IMR-90 (cell line): Measurements from ENCODE around the gene ETV3L. TPM values are rescaled to one million over a fixed set of nuclear protein-coding genes. Genes with fewer than 3 reads are reported as not detected.

ENCODE experiments used
- ATAC-seq: fragments of 200-7000 bp; cut with Tn5 transposase; 2 replicates; pipeline ENCODE4 v1.9.1; 2020; ENCODE audit warnings: low read depth, mild to moderate bottlenecking, moderate library complexity
- BruUV-seq: library from RNA; stranded (reverse); fragments of 400-500 nt; replicated peaks from 2 replicates; lab custom pipeline; 2021; lab: Mats Ljungman, UMichigan
- CTCF ChIA-PET: fragments of 300-600 bp; formaldehyde crosslinking; extraction: SDS; loops from one replicate; lab custom pipeline; 2021; ENCODE audit warnings: antibody characterized with exemption; lab: Yijun Ruan, JAX
- POLR2A ChIA-PET: fragments of 300-600 bp; sonication (Branson Sonifier 250); formaldehyde crosslinking; loops from one replicate; lab custom pipeline; 2022; ENCODE audit warnings: antibody characterized with exemption; ENCODE audit not compliant: unreplicated experiment; lab: Charles Lee
- DNase-seq: peaks from one replicate; pipeline ENCODE4 v3.0.0; 2013
- H2AFZ ChIP-seq: replicated peaks from 2 replicates; pipeline ENCODE3; 2013; ENCODE audit warnings: low read length, mild to moderate bottlenecking; ENCODE audit not compliant: poor library complexity
- H2AK5ac ChIP-seq: 2 replicates; pipeline ENCODE4 v1.6.1; 2013; ENCODE audit warnings: low read depth, low read length, inconsistent platforms
- H2AK9ac ChIP-seq: replicated peaks from 2 replicates; pipeline ENCODE3; 2013; ENCODE audit warnings: mild to moderate bottlenecking, low read depth, low read length, moderate library complexity; ENCODE audit not compliant: poor library complexity
- H2BK120ac ChIP-seq: 2 replicates; pipeline ENCODE4 v1.6.1; 2013; ENCODE audit warnings: low read depth, low read length, inconsistent platforms
- H2BK15ac ChIP-seq: 3 replicates; pipeline ENCODE4 v1.6.1; 2013; ENCODE audit warnings: low read depth, low read length, inconsistent platforms
- H2BK20ac ChIP-seq: 2 replicates; pipeline ENCODE4 v1.6.1; 2013; ENCODE audit warnings: low read depth, mild to moderate bottlenecking, inconsistent platforms, low read length, moderate library complexity
- H2BK5ac ChIP-seq: 2 replicates; pipeline ENCODE4 v1.6.1; 2013; ENCODE audit warnings: mild to moderate bottlenecking, low read depth, low read length, inconsistent platforms; ENCODE audit not compliant: poor library complexity, severe bottlenecking
- H3K14ac ChIP-seq: replicated peaks from 2 replicates; pipeline ENCODE4 v1.6.1; 2013; ENCODE audit warnings: low read depth, low read length, inconsistent platforms
- H3K18ac ChIP-seq: 2 replicates; pipeline ENCODE4 v1.6.1; 2013; ENCODE audit warnings: low read depth, low read length, control low read depth
- H3K23ac ChIP-seq: 2 replicates; pipeline ENCODE4 v1.6.1; 2013; ENCODE audit warnings: low read depth, low read length, inconsistent platforms
- H3K27ac ChIP-seq: 2 replicates; pipeline ENCODE4 v1.5.1; 2013; ENCODE audit warnings: mild to moderate bottlenecking, control low read depth, low read length; ENCODE audit not compliant: insufficient read depth
- H3K27me3 ChIP-seq: 2 replicates; pipeline ENCODE4 v1.6.1; 2013; ENCODE audit warnings: low read length; ENCODE audit not compliant: control insufficient read depth, insufficient read depth
- H3K36me3 ChIP-seq: 2 replicates; pipeline ENCODE4 v1.6.1; 2013; ENCODE audit warnings: low read length, mixed read lengths; ENCODE audit not compliant: control insufficient read depth, insufficient read depth
- H3K4ac ChIP-seq: 2 replicates; pipeline ENCODE4 v1.6.1; 2013; ENCODE audit warnings: low read depth, low read length, inconsistent platforms
- H3K4me1 ChIP-seq: 2 replicates; pipeline ENCODE4 v1.6.1; 2013; ENCODE audit warnings: low read length, mixed read lengths; ENCODE audit not compliant: control insufficient read depth, insufficient read depth
- H3K4me2 ChIP-seq: 2 replicates; pipeline ENCODE4 v1.6.1; 2013; ENCODE audit warnings: low read depth, mild to moderate bottlenecking, control low read depth, low read length, moderate library complexity
- H3K4me3 ChIP-seq: 2 replicates; pipeline ENCODE4 v1.5.1; 2013; ENCODE audit warnings: low read depth, mild to moderate bottlenecking, control low read depth, low read length, moderate library complexity; ENCODE audit not compliant: insufficient read depth
- H3K56ac ChIP-seq: 2 replicates; pipeline ENCODE4 v1.6.1; 2013; ENCODE audit warnings: low read length, inconsistent platforms; ENCODE audit not compliant: insufficient read depth; ENCODE audit errors: extremely low read depth
- H3K79me1 ChIP-seq, 2 experiments: 2 replicates each; pipeline ENCODE4 v1.6.1; 2013; ENCODE audit warnings: low read length in 2 of 2, inconsistent platforms in 1 of 2, low read depth in 1 of 2
- H3K9ac ChIP-seq: 2 replicates; pipeline ENCODE4 v1.6.1; 2013; ENCODE audit warnings: low read depth, low read length, control low read depth
- H3K9me1 ChIP-seq: 2 replicates; pipeline ENCODE4 v1.6.1; 2013; ENCODE audit warnings: low read length, inconsistent platforms; ENCODE audit not compliant: insufficient read depth
- H3K9me3 ChIP-seq: 2 replicates; pipeline ENCODE4 v1.6.1; 2013; ENCODE audit warnings: low read length; ENCODE audit not compliant: control insufficient read depth, insufficient read depth
- H4K20me1 ChIP-seq: 2 replicates; pipeline ENCODE4 v1.6.1; 2013; ENCODE audit warnings: low read length, inconsistent platforms; ENCODE audit not compliant: insufficient read depth
- H4K5ac ChIP-seq: 2 replicates; pipeline ENCODE4 v1.6.1; 2013; ENCODE audit warnings: mild to moderate bottlenecking, low read depth, low read length, control low read depth
- H4K8ac ChIP-seq, 2 experiments: 2 replicates each; pipeline ENCODE4 v1.6.1; 2013; ENCODE audit warnings: low read depth in 2 of 2, low read length in 2 of 2, control low read depth in 1 of 2, inconsistent platforms in 1 of 2
- H4K91ac ChIP-seq: 2 replicates; pipeline ENCODE4 v1.6.1; 2013; ENCODE audit warnings: low read depth, low read length, inconsistent platforms; ENCODE audit not compliant: insufficient read depth
- BHLHE40 ChIP-seq: fragments of 150-350 bp; IDR thresholded peaks from 2 replicates; pipeline ENCODE4 v1.6.1; 2016; ENCODE audit warnings: mild to moderate bottlenecking, low read depth, low read length
- MAFK ChIP-seq: IDR thresholded peaks from 2 replicates; pipeline ENCODE4 v1.6.1; 2012; ENCODE audit warnings: low read depth, low read length, improper control_type of control experiment
- MAZ ChIP-seq: IDR thresholded peaks from 2 replicates; pipeline ENCODE4 v1.6.1; 2012; ENCODE audit warnings: low read depth, mild to moderate bottlenecking, low read length, improper control_type of control experiment, moderate library complexity, borderline replicate concordance
- NFE2L2 ChIP-seq: fragments of 150-350 bp; IDR thresholded peaks from 2 replicates; pipeline ENCODE4 v1.6.1; 2016; ENCODE audit warnings: low read depth, mild to moderate bottlenecking, low read length
- SMC3 ChIP-seq: fragments of 150-350 bp; IDR thresholded peaks from 2 replicates; pipeline ENCODE4 v1.6.1; 2016; ENCODE audit warnings: low read depth, mild to moderate bottlenecking, antibody characterized with exemption, low read length, moderate library complexity
- WGBS, 2 experiments: methylation state at CpG; one replicate each; pipeline versions ENCODE4 v1.1.5 to v1.1.7; 2013; ENCODE audit warnings: missing lambda C conversion rate in 2 of 2; ENCODE audit not compliant: insufficient read length in 1 of 2; ENCODE audit errors: extremely low coverage in 2 of 2; 5-methylcytosine and 5-hydroxymethylcytosine counted together
- dilution Hi-C: fragments of 300-500 bp; cut with HindIII; formaldehyde crosslinking; loops from one replicate; pipeline ENCODE4 v1.14.3; 2018; ENCODE audit warnings: low sequenced_read_pairs; ENCODE audit not compliant: unreplicated experiment
- in situ Hi-C: fragments of 300-500 bp; cut with MboI; formaldehyde crosslinking; loops from 3 replicates; pipeline ENCODE4 v1.14.3; 2019; ENCODE audit warnings: low sequenced_read_pairs, inconsistent platforms, mixed read lengths
- intact Hi-C: fragments of 100-400 bp; cut with micrococcal nuclease; formaldehyde crosslinking; loops from 2 replicates; pipeline ENCODE4 v1.10.0; 2022
- polyA plus RNA-seq, 3 experiments: library from polyadenylated mRNA; depleted of rRNA; stranded (reverse); fragments of >200 nt; gene quantifications; 2 replicates each; pipeline ENCODE4 v1.2.3, GENCODE V29; 2012; ENCODE audit warnings: low replicate concordance in 1 of 3
- total RNA-seq: library from RNA; depleted of rRNA; stranded (reverse); fragments of >200 nt; gene quantifications from 2 replicates; pipeline ENCODE4 v1.2.3, GENCODE V29; 2012

The ETV3L gene
- total and polyA plus RNA-seq, 2 of the 4 experiments (the other 2 are of a cell fraction) = not detected

DNA sequence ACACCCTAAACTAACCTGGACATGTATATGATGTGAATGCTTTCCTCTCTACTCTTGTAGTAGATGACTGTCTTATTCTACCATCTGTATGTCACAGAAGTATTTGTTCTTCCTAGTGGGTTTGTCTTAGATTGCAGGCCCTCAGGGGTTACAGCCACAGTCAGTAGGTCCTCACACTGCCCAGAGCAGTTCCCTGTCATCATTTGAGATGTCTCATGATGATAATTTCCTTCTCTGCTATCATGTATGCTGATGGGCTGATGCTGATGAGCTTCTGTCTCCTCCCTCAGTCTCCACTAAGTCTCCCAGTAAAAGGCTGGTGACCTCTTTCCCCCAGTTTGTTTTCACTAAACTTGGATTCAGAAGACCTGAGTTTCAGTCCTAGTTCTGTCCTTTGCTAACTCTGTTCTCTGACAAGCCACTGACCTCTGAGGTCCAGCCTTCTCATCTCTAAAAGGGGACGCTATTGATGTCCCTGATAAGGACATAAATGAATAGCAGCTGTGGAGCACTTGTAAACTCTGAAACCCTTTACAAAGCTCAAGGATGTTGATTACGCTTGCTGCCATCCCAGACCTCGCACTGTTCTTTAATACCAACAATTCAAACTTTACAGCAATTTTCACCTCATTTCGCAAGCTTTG, 41.7 kb upstream of the ETV3L start:
- ChIA-PET POLR2A (no interaction called here), CTCF (interaction anchor here (0.9 to 1.0 kb wide), 2 partner anchors 15 to 51 kb away, joined by 3 to 4 read pairs; no protein-coding TSS in a partner anchor)
- H3K9ac ChIP-seq = no peak overlapping the region
- H2AK9ac ChIP-seq = no peak overlapping the region
- no peak for TF ChIP-seq BHLHE40
- no peak for TF ChIP-seq NFE2L2
- TF ChIP-seq MAZ = no peak
- TF ChIP-seq SMC3 = no peak
- TF ChIP-seq MAFK = no peak
- H3K36me3 ChIP-seq = no peaks in the 10 kb centered on the region
- H3K18ac ChIP-seq = no peak overlapping the region
- no peak for DNase-seq
- no peaks in the 10 kb centered on the region for H3K9me1 ChIP-seq
- H3K27me3 ChIP-seq = no peaks in the 10 kb centered on the region
- H2BK20ac ChIP-seq = no peak overlapping the region
- no peak overlapping the region for H3K23ac ChIP-seq
- H3K56ac ChIP-seq = no peak overlapping the region
- H4K91ac ChIP-seq = no peak overlapping the region
- no peak overlapping the region for H2BK5ac ChIP-seq
- intact Hi-C loops = no loop called here
- peaks cover 2% of the 10 kb centered on the region; the same call in 1 of the 2 replicates for H3K4me1 ChIP-seq
- H2BK15ac ChIP-seq = no peak overlapping the region
- ATAC-seq = no peak
- no peak overlapping the region for H3K27ac ChIP-seq
- BruUV-seq = no TSS peak
- H2AK5ac ChIP-seq = no peak overlapping the region
- no peak overlapping the region for H3K4me2 ChIP-seq
- no peak overlapping the region for H4K8ac ChIP-seq
- no peak overlapping the region for H4K5ac ChIP-seq
- no peak overlapping the region for H2AFZ ChIP-seq
- no peak overlapping the region for H2BK120ac ChIP-seq
- in situ Hi-C loops = no loop called here
- peaks cover 16% of the 10 kb centered on the region for H4K20me1 ChIP-seq
- no peaks in the 10 kb centered on the region for H3K9me3 ChIP-seq
- H3K4me3 ChIP-seq = no peak overlapping the region
- no peak overlapping the region for H3K14ac ChIP-seq
- WGBS, 2 experiments = no CpG with 5 or more reads among the region's 4 CpGs
- no peak overlapping the region for H3K4ac ChIP-seq
- peaks cover 0 to 11% of the 10 kb centered on the region in 2 experiments; a peak in 3 of 4 replicates for H3K79me1 ChIP-seq
- dilution Hi-C loops = no loop called here
